ENCODE results near the gene LDAH. TPM values are rescaled to one million over a fixed set of nuclear protein-coding genes. Genes with fewer than 3 reads are reported as not detected.

Gene LDAH
- total RNA-seq, 1 experiment from 2014 or later: not detected

DNA sequence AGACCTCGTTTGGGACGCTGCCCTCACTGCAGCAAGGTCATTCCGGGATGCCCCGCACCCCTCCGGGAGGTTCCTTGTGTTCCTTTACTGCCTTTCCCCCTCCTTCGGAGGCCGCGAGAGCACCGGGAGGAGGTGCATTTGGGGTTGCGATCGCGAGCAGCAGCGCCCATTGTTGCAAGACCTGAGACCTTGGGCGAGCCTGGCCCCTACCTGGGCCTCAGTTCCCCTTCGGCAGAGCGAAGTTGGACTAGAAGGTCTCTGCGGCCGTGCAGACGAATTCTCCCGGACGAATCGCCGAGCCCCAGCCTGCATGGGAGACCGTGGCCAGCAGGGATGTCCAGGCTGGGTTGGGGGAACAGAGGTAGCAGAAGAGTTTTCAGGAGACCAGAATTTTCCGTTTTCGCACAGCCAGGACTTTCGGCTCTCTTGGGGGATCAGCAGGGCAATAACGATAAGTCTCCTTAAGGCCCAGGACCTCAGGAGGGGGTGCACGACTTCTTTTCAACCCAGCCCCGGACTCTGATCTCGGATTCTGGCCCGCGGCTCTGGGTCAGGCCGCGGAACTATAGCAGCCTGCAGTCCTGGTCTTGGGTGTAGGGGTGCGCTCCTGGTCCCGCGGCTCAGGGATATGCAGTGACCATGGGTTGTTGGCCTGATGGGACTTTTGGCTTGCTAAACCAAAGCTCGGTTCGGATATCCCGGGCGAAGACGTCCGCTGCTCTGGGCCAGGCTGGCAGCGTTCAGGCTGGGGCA is 153.2 kb downstream of the LDAH start:
- Histone ChIP-seq H3K4me1 (ENCODE audit: insufficient read depth, low read length) (peaks cover 2% of the 10 kb centered on the region), H3K4me2 (ENCODE audit: low read length) (no peak overlapping the region), H3K27me3 (ENCODE audit: low read length) (peaks cover 32% of the 10 kb centered on the region), H3K27ac (ENCODE audit: low read length) (no peak overlapping the region), H3K79me2 (ENCODE audit: low read length) (no peaks in the 10 kb centered on the region), H3K36me3 (ENCODE audit: low read depth, low read length) (no peaks in the 10 kb centered on the region), H2AFZ (ENCODE audit: low read length) (no peak overlapping the region), H3K9me3 (ENCODE audit: low read length) (no peaks in the 10 kb centered on the region), H4K20me1 (ENCODE audit: low read length) (no peaks in the 10 kb centered on the region), H3K9ac (ENCODE audit: low read length) (no peak overlapping the region), H3K4me3 (ENCODE audit: low read length) (no peak overlapping the region), H3F3A (ENCODE audit: low read length, unreplicated experiment) (no peaks in the 10 kb centered on the region), H3K9me2 (replicated peaks; ENCODE audit: low read length) (no peaks in the 10 kb centered on the region)
- DNase-seq (no peak), ATAC-seq (no peak)
- no peak for TF ChIP-seq EZH2phosphoT487 (IDR thresholded peaks at IDR 0.05; ENCODE audit: borderline replicate concordance, low read length)
- no peak for TF ChIP-seq CTCF (conservative IDR thresholded peaks at IDR 0.05; ENCODE audit: low read depth, low read length)
- TF ChIP-seq EZH2 (IDR thresholded peaks at IDR 0.05; ENCODE audit: low read length, unreplicated experiment): no peak
- BruUV-seq (replicated peaks): no TSS peak
- POLR2A ChIA-PET (ENCODE audit: unreplicated experiment): no interaction called here
- CTCF ChIA-PET: no interaction called here
- intact Hi-C loops (cut with micrococcal nuclease): no loop called here

DNA sequence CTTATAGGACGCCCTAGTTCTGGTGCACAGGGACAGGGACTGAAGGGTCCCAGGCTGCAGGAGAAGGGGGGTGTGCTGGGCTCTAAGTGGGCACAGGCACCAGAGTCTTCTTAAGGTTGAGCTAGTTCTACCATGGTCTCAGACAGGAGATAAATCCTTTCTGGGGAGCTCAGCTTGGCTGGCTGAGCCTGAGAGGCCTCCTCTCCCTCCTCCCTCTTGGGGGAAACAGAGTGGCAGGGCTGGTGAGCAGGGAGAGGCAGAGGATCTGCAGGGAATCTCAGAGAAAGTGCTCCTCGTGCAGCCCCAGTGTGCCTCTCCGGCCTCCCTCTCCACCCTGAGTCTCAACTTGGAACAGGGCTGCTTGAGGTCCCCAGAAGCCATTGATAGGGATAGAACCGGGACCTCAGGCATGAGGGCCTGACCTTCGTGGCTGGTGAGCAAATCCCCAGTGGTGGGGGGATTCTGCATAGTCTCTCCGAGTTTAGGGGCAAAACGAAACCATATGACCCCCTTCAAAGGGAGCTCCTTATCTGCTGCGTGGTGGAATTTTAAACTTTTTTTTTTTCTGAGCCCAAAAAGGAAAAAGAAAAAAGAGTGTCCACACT is 153.9 kb downstream of the LDAH start:
- TF ChIP-seq CTCF (conservative IDR thresholded peaks at IDR 0.05; ENCODE audit: low read depth, low read length): no peak
- TF ChIP-seq EZH2phosphoT487 (IDR thresholded peaks at IDR 0.05; ENCODE audit: borderline replicate concordance, low read length): no peak
- no peak for TF ChIP-seq EZH2 (IDR thresholded peaks at IDR 0.05; ENCODE audit: low read length, unreplicated experiment)
- Histone ChIP-seq H3K36me3 (ENCODE audit: low read depth, low read length) (no peaks in the 10 kb centered on the region), H3K79me2 (ENCODE audit: low read length) (no peaks in the 10 kb centered on the region), H3K4me3 (ENCODE audit: low read length) (no peak overlapping the region), H3K9me2 (replicated peaks; ENCODE audit: low read length) (no peaks in the 10 kb centered on the region), H3K27ac (ENCODE audit: low read length) (no peak overlapping the region), H3F3A (ENCODE audit: low read length, unreplicated experiment) (no peaks in the 10 kb centered on the region), H3K4me2 (ENCODE audit: low read length) (no peak overlapping the region), H3K9me3 (ENCODE audit: low read length) (no peaks in the 10 kb centered on the region), H4K20me1 (ENCODE audit: low read length) (no peaks in the 10 kb centered on the region), H2AFZ (ENCODE audit: low read length) (no peak overlapping the region), H3K9ac (ENCODE audit: low read length) (no peak overlapping the region), H3K27me3 (ENCODE audit: low read length) (peaks cover 35% of the 10 kb centered on the region), H3K4me1 (ENCODE audit: insufficient read depth, low read length) (no peaks in the 10 kb centered on the region)
- no peak for ATAC-seq
- intact Hi-C loops (cut with micrococcal nuclease): no loop called here
- DNase-seq: no peak
- CTCF ChIA-PET: no interaction called here
- POLR2A ChIA-PET (ENCODE audit: unreplicated experiment): no interaction called here
- no TSS peak for BruUV-seq (replicated peaks)

DNA sequence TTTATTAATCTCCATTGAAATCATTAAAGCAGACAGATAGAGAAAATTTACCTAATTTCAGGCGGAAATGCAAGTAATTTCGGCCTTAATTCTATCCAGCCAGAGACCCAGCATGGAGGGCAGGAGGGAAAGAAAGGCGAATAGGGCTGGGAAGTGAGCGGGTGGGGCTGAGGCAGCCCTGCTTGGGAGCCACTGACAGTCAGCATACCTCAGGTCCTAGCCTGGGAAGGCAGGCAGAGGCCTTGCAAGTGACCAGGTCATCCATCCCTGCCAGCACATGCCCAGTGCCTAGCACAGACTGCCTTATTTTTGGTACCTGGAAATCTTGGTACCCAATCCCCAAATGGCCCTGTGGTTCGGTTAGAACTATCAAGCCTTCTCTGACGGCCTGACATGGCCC is 154.4 kb downstream of the LDAH start:
- Histone ChIP-seq H3K79me2 (ENCODE audit: low read length) (no peaks in the 10 kb centered on the region), H3F3A (ENCODE audit: low read length, unreplicated experiment) (no peaks in the 10 kb centered on the region), H3K27me3 (ENCODE audit: low read length) (peaks cover 40% of the 10 kb centered on the region), H3K4me2 (ENCODE audit: low read length) (no peak overlapping the region), H3K4me3 (ENCODE audit: low read length) (no peak overlapping the region), H2AFZ (ENCODE audit: low read length) (no peak overlapping the region), H3K27ac (ENCODE audit: low read length) (no peak overlapping the region), H3K36me3 (ENCODE audit: low read depth, low read length) (no peaks in the 10 kb centered on the region), H3K9ac (ENCODE audit: low read length) (no peak overlapping the region), H3K9me2 (replicated peaks; ENCODE audit: low read length) (no peaks in the 10 kb centered on the region), H4K20me1 (ENCODE audit: low read length) (no peaks in the 10 kb centered on the region), H3K9me3 (ENCODE audit: low read length) (no peaks in the 10 kb centered on the region), H3K4me1 (ENCODE audit: insufficient read depth, low read length) (no peaks in the 10 kb centered on the region)
- intact Hi-C loops (cut with micrococcal nuclease): no loop called here
- no TSS peak for BruUV-seq (replicated peaks)
- ChIA-PET CTCF (no interaction called here), POLR2A (ENCODE audit: unreplicated experiment) (no interaction called here)
- DNase-seq (no peak), ATAC-seq (no peak)
- TF ChIP-seq EZH2phosphoT487 (IDR thresholded peaks at IDR 0.05; ENCODE audit: borderline replicate concordance, low read length): no peak
- TF ChIP-seq EZH2 (IDR thresholded peaks at IDR 0.05; ENCODE audit: low read length, unreplicated experiment): no peak
- no peak for TF ChIP-seq CTCF (conservative IDR thresholded peaks at IDR 0.05; ENCODE audit: low read depth, low read length)
